Suprapubic skin (tissue), 3 donors: ENCODE data around the gene ZNRF3.

Source experiments
- CTCF ChIP-seq, 2 donors: fragments of 200-600 bp in 1 of 2; fragments of 450-650 bp in 1 of 2; sonication (generic) in 1 of 2; IDR thresholded peaks; one replicate each; pipeline ENCODE4 v1.5.1; 2016 to 2019; ENCODE audit warnings: antibody characterized with exemption in 2 of 2, mild to moderate bottlenecking in 1 of 2, moderate library complexity in 1 of 2
- EP300 ChIP-seq: sonication (generic); formaldehyde crosslinking; IDR thresholded peaks from one replicate; pipeline ENCODE4 v1.6.1; 2017; ENCODE audit warnings: antibody characterized with exemption

GRCh38 chr22:28909375-28909774 is 26.0 kb downstream of the ZNRF3 start:
- TF ChIP-seq CTCF (IDR thresholded peaks at IDR 0.05) (no peak), EP300 (no peak)
